Stimulated activated effector memory CD8-positive, alpha-beta T cell treated with anti-CD3 and anti-CD28 coated beads, Interleukin-12 subunit alpha, Interleukin-12 subunit beta, amount 100 ng/mL, for 72 hours (primary cell): ENCODE measurements around the gene EIF5A2.

Source experiments
- ATAC-seq: fragments of 150-1000 bp; cut with Tn5 transposase; 2 replicates; pipeline ENCODE4 v1.10.0; 2021
- DNase-seq, 2 donors: peaks; one replicate each; pipeline ENCODE4 v3.0.0; 2021 to 2022; ENCODE audit warnings: low spot score in 2 of 2
- H3K27ac Mint-ChIP-seq: one replicate; pipeline ENCODE4 v1.8.0; 2022; ENCODE audit warnings: mild to moderate bottlenecking, mixed read lengths
- H3K36me3 Mint-ChIP-seq: one replicate; pipeline ENCODE4 v1.8.0; 2022; ENCODE audit warnings: mild to moderate bottlenecking, mixed read lengths
- H3K4me1 Mint-ChIP-seq: one replicate; pipeline ENCODE4 v1.8.0; 2022; ENCODE audit warnings: mixed read lengths
- H3K4me3 Mint-ChIP-seq: one replicate; pipeline ENCODE4 v1.8.0; 2022; ENCODE audit warnings: mild to moderate bottlenecking, mixed read lengths
- H3K9me3 Mint-ChIP-seq: one replicate; pipeline ENCODE4 v1.8.0; 2022; ENCODE audit warnings: mixed read lengths

Gene EIF5A2

DNA sequence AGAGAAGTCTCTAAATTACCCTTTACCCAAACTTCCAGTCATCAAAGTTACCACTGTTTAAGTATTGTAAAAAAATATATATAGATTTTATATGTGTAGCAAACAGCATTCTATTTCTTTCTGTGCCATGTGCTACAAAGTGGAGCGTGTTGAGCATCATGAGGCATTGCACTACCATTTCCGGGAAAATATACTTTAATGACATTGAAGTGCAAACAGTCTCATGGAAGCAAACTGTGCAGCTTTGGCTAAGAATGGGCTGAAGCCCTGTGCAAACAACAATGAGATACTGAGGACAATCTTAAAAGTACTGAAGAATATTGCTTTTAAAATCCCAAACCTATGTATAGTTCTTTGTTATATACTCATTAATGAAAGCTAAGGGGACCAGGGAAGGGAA is 31.9 kb downstream of the EIF5A2 start:
- Mint-ChIP-seq H3K36me3 (no peaks in the 10 kb centered on the region), H3K4me1 (no peaks in the 10 kb centered on the region), H3K27ac (no peak overlapping the region), H3K4me3 (no peak overlapping the region), H3K9me3 (no peaks in the 10 kb centered on the region)
- DNase-seq (no peak), ATAC-seq (no peak)

DNA sequence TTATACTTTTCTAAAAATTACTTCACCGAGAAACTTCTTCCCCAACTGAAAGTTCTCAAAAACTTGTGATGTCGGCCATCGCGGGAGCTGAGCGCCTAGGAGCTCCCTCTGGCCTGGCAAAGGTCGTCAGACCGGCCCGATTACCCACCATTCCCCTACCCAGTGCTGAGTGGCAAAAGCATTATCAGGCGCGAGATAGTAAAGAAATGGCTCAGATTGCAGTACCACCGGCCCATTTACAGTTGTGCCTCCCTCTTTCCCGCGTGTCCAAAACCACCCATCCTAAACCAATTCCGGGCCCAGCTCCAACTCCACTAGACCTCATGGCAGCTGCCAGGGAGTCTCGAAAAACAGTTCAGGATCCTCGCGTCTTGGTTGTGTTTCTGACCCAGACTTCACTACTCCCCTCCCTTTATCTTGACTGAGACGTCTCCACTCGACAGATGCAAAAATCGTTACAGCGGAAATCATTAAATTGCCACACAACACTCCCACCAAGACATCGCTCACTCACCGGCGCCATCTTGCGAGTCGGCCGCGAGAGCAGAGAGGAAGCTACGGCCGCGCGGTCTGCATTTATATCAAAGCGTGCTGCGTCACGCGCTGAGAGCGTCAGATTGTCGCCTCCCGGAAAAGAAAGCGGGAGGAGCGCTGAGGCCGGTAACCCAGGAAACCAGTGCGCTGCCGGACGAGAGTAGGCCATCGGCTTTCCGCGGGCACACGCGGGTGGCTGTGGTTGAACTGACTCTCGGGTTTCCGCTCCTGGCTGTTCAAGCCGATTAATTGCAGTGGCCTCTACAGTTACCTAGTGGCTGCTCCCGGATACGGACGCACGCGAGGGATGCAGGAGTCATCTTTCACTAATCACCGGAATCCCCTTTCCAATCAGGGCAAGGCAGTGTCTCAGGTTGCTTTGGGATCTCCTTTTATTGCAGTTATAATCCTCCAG is 38.5 kb downstream of the EIF5A2 start, which contains the start of gene RPL22L1:
Gene RPL22L1, minus strand, starts transcription at position 551 of the 949 bp plus-strand sequence. Its CDS starts 28 bp downstream, at position 523.
- H3K36me3 Mint-ChIP-seq, result peaks cover 57% of the 10 kb centered on the region
- DNase-seq (peak; percentile 82 to 95), ATAC-seq (peak; percentile 98)
- peak within 1 kb of the TSS; percentile 95 for H3K4me3 Mint-ChIP-seq
- peaks cover 21% of the 10 kb centered on the region for H3K4me1 Mint-ChIP-seq
- no peaks in the 10 kb centered on the region for H3K9me3 Mint-ChIP-seq
- H3K27ac Mint-ChIP-seq, result peak within 1 kb of the TSS; percentile 99

DNA sequence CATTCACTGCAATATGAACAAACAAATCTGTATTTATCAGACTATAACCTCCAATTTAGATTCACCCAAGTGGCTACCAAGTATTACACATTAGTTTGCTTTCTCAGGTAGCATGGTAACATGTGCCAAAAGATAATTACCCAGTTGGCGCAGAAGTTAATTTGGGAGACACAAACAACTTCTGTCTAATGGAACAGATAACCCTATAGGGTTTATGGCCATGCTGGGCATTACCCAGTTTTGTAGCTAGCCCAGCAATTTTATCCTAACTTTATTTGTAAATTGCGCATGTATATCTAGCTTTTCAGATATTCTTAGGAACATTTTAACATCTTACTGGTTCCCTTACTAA is 39.2 kb downstream of the EIF5A2 start:
- Mint-ChIP-seq H3K27ac (peak overlapping the region; percentile 99), H3K36me3 (peaks cover 60% of the 10 kb centered on the region), H3K4me3 (peak overlapping the region; percentile 95), H3K9me3 (no peaks in the 10 kb centered on the region), H3K4me1 (peaks cover 21% of the 10 kb centered on the region)
- ATAC-seq (no peak), DNase-seq (no peak)

DNA sequence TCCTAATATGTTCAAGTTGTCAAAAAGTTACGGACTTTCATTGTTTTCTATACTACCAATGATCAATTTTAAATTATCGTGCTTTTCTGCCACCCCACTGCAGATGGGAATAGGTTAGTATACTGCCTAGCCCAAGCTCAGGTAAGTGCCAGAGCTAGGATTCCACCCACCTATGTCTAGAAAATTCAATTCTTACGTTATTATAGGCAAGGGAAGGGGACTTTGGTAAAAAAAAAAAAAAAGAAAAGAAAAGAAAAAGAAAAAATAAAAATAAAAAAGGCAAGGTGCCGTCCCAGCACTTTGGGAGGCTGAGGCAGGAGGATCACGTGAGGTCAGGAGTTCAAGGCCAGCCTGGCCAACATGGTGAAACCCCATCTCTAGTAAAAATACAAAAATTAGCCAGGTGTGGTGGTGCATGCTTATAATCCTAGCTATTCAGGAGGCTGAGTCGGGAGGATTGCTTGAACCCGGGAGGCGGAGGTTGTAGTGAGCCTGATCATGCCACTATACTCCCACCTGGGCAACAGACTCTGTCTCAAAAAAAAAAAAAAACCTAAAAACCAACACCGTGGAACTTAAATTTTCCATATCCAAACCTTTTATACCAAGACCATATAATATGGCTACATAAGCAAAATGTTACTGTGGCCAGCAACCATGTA is 39.7 kb downstream of the EIF5A2 start:
- H3K9me3 Mint-ChIP-seq, result no peaks in the 10 kb centered on the region
- no peak for DNase-seq
- H3K36me3 Mint-ChIP-seq, result peaks cover 60% of the 10 kb centered on the region
- peak overlapping the region; percentile 95 for H3K4me3 Mint-ChIP-seq
- ATAC-seq, result no peak
- H3K27ac Mint-ChIP-seq, result peak overlapping the region; percentile 99
- H3K4me1 Mint-ChIP-seq, result peaks cover 21% of the 10 kb centered on the region

DNA sequence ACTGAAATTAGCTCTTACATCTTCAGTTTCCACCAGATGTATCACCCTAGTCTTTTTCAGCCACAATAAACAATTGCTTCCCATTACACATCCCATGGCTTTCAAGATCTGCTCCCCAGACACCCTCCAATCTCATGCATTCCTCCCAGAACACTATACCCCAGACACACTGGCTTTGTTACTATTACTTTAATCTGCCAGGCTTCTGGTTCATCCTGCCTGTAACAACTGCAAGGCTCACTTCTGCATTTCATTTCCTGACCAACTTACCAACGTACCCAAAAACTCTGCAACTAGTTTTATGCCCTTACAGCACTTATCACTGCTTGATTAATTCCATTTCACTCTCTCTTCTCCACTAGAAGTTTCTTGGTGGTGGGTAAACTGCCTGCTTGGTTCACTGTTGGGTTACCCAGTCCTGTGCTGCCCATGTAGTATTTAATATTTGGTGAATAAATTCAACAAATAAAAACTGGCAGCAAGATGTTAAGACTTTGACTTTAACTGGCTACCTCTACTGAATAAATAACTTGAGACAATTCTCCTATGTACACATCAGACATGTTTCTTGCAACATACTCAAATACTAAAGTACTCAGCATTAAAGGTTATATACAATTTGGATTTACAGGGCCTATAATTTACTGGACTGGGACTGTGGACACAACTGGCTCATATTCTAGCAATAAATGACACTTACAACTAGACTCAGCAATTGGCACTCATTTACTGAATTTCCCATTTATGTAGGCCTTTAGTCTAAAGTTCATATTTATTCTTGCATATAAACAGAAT is 41.1 kb downstream of the EIF5A2 start:
- no peak for DNase-seq
- Mint-ChIP-seq H3K36me3 (peaks cover 60% of the 10 kb centered on the region), H3K4me1 (peaks cover 21% of the 10 kb centered on the region), H3K4me3 (peak overlapping the region; percentile 95), H3K27ac (peak overlapping the region; percentile 64), H3K9me3 (no peaks in the 10 kb centered on the region)
- ATAC-seq, result no peak

DNA sequence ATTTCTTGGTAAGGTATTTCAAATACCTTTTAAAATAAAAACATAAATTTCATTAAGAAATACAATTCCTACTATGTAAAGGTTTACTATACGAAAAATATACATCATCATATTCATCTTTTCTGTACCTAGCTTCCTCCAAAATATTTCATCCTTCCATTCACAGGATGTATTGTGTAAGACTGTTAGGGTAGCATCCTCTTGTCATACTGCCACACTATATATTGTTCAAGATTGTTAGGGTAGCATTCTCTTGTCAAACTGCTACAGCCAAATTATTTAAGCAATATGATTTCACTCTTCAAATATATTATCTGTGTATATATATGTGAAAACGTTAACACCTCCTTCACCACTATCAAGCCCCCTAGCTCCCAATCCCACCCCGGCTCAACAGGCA is 41.9 kb downstream of the EIF5A2 start:
- ATAC-seq (no peak), DNase-seq (no peak)
- Mint-ChIP-seq H3K27ac (peak overlapping the region; percentile 64), H3K4me1 (peaks cover 21% of the 10 kb centered on the region), H3K36me3 (peaks cover 60% of the 10 kb centered on the region), H3K9me3 (no peaks in the 10 kb centered on the region), H3K4me3 (no peak overlapping the region)

DNA sequence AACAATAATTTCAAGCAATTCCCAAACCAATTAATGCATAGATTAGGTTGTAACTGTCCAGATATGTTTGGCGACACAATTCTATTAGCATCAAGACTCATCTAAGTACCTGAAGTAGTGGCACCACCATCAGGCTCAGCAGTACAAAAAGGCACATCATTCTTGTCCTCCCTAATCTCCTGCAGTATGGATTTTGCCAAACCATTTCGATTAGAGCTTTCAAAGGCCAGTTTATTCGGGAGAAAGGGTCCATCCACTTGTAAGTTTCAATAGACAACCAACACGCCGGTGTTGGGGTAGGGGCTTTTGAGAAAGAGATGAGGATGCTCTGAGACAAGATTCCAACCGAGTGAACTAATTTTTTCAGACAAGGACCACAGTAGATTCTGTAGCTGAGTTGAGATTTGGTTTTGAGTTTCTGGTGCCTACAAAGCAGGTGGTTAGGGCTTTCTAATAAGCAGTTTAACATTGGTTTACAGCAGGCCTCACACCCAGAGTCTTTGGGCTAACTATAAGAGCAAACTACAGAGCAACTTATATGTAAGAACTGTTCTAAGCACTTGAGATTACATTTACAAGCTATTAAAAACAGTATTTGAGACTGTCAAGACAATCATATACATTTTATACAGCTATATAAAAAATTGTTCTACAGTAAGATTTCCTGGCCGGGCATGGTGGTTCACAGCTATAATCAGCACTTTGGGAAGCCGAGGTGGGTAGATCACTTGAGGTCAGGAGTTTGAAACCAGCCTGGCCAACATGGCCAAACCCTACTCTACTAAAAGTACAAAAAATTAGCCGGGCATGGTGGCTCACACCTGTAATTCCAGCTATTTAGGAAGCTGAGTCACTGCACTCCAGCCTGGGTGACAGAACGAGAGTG is 43.0 kb downstream of the EIF5A2 start:
- H3K36me3 Mint-ChIP-seq, result peaks cover 58% of the 10 kb centered on the region

DNA sequence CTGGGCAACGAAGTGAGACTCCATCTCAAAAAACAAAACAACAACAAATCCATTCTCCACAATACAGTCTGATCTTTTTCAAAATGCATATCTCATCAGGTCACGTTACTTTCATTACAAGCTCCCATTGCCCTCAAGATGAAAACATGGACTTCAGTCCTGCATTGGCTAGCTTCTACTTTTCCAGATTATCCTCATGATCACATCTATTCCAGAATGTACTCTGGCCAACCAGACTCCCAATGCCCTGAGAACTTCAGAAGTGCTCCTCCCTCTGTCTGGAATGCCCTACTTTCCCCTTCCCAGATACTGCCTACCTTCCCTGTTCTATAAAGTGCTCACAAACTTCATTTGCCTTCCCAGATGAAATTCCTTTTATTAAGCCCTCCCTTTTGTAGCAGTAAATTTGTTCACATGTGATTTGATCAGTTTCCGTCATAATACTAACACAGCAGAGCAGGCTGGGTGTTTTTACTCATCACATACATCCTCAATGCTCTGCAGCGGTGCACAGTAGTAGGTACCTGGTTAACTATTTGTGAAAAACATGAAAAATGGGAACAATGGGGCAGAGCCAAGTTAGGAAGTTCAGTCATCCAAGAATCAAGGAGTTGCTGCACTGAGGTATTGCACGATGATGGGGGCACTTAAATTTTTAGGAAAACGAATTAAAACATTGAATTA is 43.8 kb downstream of the EIF5A2 start:
- Mint-ChIP-seq H3K9me3 (no peaks in the 10 kb centered on the region), H3K4me1 (peaks cover 12% of the 10 kb centered on the region), H3K36me3 (peaks cover 50% of the 10 kb centered on the region), H3K4me3 (no peak overlapping the region), H3K27ac (no peak overlapping the region)
- no peak for ATAC-seq
- no peak for DNase-seq

More for the DNA sequence above, 43.0 kb downstream of the EIF5A2 start:
- no peak for ATAC-seq
- no peak overlapping the region for H3K27ac Mint-ChIP-seq
- H3K4me3 Mint-ChIP-seq, result no peak overlapping the region
- DNase-seq, result no peak
- H3K4me1 Mint-ChIP-seq, result peaks cover 20% of the 10 kb centered on the region
- no peaks in the 10 kb centered on the region for H3K9me3 Mint-ChIP-seq

DNA sequence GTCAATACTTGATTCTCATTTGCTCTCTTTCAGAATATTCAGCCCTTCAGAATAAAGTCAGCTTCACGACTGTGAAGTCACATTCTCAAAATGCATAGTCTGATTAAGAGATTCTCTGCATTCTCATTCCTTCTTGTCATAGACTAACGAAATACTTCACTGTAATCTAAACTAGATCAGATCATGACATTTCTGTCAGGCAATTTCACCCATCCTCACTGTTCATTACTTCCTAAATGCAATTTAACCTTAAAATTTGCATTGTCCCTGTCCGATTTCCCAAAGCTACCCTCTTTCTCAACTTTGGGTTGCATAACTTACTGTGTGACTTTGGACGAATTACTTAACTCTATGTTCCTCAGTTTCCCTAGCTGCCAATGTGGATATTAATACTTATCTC is 44.6 kb downstream of the EIF5A2 start:
- H3K9me3 Mint-ChIP-seq, result no peaks in the 10 kb centered on the region
- no peak overlapping the region for H3K4me3 Mint-ChIP-seq
- H3K4me1 Mint-ChIP-seq, result peaks cover 10% of the 10 kb centered on the region
- no peak for DNase-seq
- ATAC-seq, result no peak
- H3K36me3 Mint-ChIP-seq, result peaks cover 42% of the 10 kb centered on the region
- H3K27ac Mint-ChIP-seq, result no peak overlapping the region

DNA sequence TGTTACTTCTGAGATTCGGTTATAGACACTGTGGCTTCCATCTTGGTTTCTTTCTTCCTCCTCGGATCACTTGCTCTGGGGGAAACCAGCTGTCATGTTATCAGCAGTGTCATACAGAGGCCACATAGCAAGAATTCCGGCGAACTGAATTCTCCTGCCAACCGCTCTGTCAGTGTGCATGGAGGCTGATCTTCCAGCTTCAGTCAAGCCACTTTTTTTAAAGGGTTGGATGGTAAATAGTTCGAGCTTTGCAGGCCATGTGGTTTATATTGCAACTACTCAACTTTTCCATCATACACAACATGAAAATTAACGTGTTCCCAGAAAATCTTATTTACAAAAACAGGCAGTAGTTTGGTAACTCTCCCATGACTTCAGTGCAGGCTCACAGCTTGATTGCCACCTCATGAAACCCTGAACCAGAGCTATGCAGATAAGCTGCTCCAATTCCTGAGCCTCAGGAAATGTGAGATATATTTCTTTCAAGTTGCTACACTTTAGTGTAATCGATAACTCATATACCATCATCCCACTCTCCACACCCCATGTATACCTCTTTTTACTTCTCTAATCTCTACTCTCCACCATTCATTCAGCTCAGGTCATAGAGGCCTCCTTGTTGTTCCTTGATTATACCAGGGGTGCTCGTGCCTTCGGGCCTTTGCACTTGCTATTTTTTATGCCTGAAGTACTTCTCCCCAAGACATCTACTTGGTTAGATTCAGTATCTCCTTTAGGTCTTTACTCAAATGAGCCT is 45.6 kb downstream of the EIF5A2 start:
- H3K4me3 Mint-ChIP-seq, result no peak overlapping the region
- peaks cover 32% of the 10 kb centered on the region for H3K36me3 Mint-ChIP-seq
- DNase-seq (no peak), ATAC-seq (peak; percentile 26)
- H3K4me1 Mint-ChIP-seq, result peaks cover 14% of the 10 kb centered on the region
- no peak overlapping the region for H3K27ac Mint-ChIP-seq
- no peaks in the 10 kb centered on the region for H3K9me3 Mint-ChIP-seq

DNA sequence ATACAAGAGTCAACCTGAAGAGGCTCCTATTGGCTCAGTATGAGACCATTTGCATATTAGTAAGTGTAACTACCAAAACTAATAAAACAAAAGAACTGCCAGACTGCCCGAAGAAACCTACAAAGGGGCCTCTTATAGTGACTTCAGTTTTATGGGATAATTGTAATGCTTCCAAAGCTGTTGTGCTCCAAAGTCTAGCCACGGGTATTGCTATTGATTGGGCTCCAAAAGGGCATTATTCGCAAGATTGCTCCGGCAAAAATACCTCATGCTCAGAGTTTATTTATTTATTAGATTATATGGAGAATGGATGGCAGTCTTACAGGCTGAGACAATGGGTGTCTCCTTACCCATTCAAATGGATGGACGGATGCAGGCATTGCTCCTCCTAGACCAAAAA is 49.8 kb downstream of the EIF5A2 start:
- H3K36me3 Mint-ChIP-seq, result no peaks in the 10 kb centered on the region
- no peaks in the 10 kb centered on the region for H3K9me3 Mint-ChIP-seq
- no peak overlapping the region for H3K27ac Mint-ChIP-seq
- H3K4me3 Mint-ChIP-seq, result no peak overlapping the region
- DNase-seq (no peak), ATAC-seq (no peak)
- H3K4me1 Mint-ChIP-seq, result peaks cover 18% of the 10 kb centered on the region

DNA sequence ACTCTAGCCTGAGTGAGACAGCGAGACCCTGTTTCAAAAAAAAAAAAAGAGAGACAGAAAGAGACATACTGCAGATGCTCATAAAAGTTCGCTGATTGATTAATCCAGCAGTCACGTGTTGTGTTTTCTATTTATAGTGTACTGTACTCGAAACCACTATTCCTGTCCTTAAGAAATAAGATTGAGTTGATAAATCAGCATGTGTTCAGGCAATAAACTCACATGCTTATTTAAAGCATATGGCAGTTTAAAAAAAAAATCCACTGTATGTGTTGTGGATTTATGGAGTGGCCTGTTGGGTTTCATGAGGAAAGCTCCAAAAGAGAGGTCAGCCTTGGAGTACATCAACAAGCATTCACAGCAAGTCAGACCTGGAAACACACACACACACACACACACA is 56.1 kb downstream of the EIF5A2 start:
- ATAC-seq, result no peak
- no peak overlapping the region for H3K4me3 Mint-ChIP-seq
- H3K27ac Mint-ChIP-seq, result no peak overlapping the region
- DNase-seq, result no peak
- H3K9me3 Mint-ChIP-seq, result no peaks in the 10 kb centered on the region
- peaks cover 12% of the 10 kb centered on the region for H3K4me1 Mint-ChIP-seq
- H3K36me3 Mint-ChIP-seq, result no peaks in the 10 kb centered on the region

DNA sequence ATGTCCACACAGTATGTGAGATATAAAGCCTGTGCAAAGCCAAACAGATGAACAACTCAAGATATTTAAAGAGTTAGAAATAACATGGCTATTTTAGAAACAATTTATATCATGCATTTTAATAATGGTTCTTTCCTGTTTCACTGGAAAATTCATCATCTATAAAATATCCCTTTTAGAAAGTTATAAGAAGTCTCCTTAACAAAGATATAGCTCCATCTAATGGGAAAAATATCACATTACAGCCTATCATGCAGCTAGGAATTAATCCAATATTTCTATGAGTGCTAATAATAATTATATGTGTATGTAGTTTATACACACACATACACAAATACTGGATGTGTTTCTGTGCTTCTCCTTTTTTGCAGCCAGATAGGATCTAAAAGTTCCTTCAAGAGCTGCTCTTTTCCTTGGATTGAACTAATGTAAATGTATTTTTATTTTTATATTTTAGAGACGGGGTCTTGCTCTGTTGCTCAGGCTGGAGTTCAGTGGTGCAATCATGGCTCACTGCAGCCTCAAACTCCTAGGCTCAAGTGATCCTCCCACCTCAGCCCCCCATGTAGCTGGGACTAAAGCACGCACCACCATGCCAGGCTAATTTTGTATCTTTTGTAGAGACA is 60.0 kb downstream of the EIF5A2 start:
- no peak overlapping the region for H3K27ac Mint-ChIP-seq
- DNase-seq, result no peak
- no peak overlapping the region for H3K4me3 Mint-ChIP-seq
- no peak for ATAC-seq
- H3K36me3 Mint-ChIP-seq, result no peaks in the 10 kb centered on the region
- no peaks in the 10 kb centered on the region for H3K9me3 Mint-ChIP-seq
- no peaks in the 10 kb centered on the region for H3K4me1 Mint-ChIP-seq
